A172 (cell line): ENCODE results near the gene NKX2-3. TPM values are rescaled to one million over a fixed set of nuclear protein-coding genes. Genes with fewer than 3 reads are reported as not detected.

Experiments used
- DNase-seq: peaks from one replicate; pipeline ENCODE4 v3.0.0-alpha.2; 2015; ENCODE audit warnings: low spot score
- total RNA-seq: library from RNA; depleted of rRNA; stranded (reverse); fragments of >200 nt; shearing (Covaris generic); gene quantifications from 2 replicates; pipeline ENCODE4 v1.2.3, GENCODE V29; 2014

Gene NKX2-3
- total RNA-seq, 1 experiment from 2014 or later: 1.2 TPM

GRCh38 chr10:99526861-99527504, 5.8 kb upstream of the NKX2-3 start:
- DNase-seq: no peak

GRCh38 chr10:99527526-99528493, 4.9 kb upstream of the NKX2-3 start:
- no peak for DNase-seq

GRCh38 chr10:99528494-99529441, 4.0 kb upstream of the NKX2-3 start:
- DNase-seq: no peak

- DNase-seq: no peak
These were observed 3.1 kb upstream of the NKX2-3 start for GRCh38 chr10:99529591-99530107.

- DNase-seq: no peak
These were observed 2.4 kb upstream of the NKX2-3 start for GRCh38 chr10:99530108-99531025.

- no peak for DNase-seq
These were observed 1.6 kb upstream of the NKX2-3 start for GRCh38 chr10:99531026-99531695.

- no peak for DNase-seq
These were observed 797 bp upstream of the NKX2-3 start for GRCh38 chr10:99531696-99532593.

GRCh38 chr10:99533496-99534449, 1.0 kb downstream of the NKX2-3 start:
- no peak for DNase-seq

- no peak for DNase-seq
These were observed 1.8 kb downstream of the NKX2-3 start for GRCh38 chr10:99534450-99534938.

- DNase-seq: no peak
These were observed 2.4 kb downstream of the NKX2-3 start for GRCh38 chr10:99534939-99535763.

GRCh38 chr10:99535764-99536337, 3.1 kb downstream of the NKX2-3 start:
- no peak for DNase-seq

- no peak for DNase-seq
These were observed 3.8 kb downstream of the NKX2-3 start for GRCh38 chr10:99536338-99537085.

- no peak for DNase-seq
These were observed 4.6 kb downstream of the NKX2-3 start for GRCh38 chr10:99537086-99537988.
